GM23248 (cell line): ENCODE data around the gene VSIG1.

Source experiments
- EZH2 ChIP-seq: fragments of 200-600 bp; sonication (generic); IDR thresholded peaks from 2 replicates; pipeline ENCODE4 v1.6.1; 2018; ENCODE audit warnings: antibody characterized with exemption, mild to moderate bottlenecking; ENCODE audit not compliant: insufficient read depth, poor library complexity, severe bottlenecking
- EZH2phosphoT487 ChIP-seq: fragments of 200-600 bp; sonication (generic); IDR thresholded peaks from 2 replicates; pipeline ENCODE4 v1.6.1; 2018; ENCODE audit warnings: antibody characterized with exemption, moderate library complexity, mild to moderate bottlenecking, low read depth; ENCODE audit not compliant: insufficient read depth

DNA sequence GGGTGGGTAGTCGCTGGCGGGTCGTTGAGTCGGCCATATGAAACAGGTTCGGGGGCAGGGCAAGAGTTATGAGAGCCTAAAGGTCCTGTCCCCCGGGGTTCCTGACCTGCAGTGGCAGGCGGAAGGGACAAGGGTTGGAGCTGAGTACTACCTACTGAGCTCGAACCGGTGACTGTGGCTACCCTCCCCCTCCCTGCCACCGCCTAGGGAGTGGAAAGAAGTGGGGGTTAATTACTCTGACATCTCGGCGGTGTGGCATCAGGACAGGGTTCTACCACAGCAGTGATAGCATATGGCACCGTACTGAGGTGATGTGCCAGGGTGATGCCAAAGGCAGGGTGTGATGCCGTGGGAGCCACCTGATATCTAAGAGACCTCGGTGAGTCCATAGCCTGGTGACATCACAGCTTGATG, 47.0 kb downstream of the VSIG1 start:
- TF ChIP-seq EZH2phosphoT487 (no peak), EZH2 (no peak)
